HG03095 (cell line): ENCODE results near the gene COLEC12.

Source experiments
- ATAC-seq: cut with Tn5 transposase; IDR thresholded peaks from one replicate; pipeline ENCODE4 v1.9.1; 2021; ENCODE audit warnings: moderate library complexity; ENCODE audit not compliant: unreplicated experiment

Gene COLEC12

GRCh38 chr18:392928-393573 is 107.5 kb downstream of the COLEC12 start:
- no peak for ATAC-seq

GRCh38 chr18:390741-391478 is 109.6 kb downstream of the COLEC12 start:
- no peak for ATAC-seq

GRCh38 chr18:389658-390357 is 110.7 kb downstream of the COLEC12 start:
- no peak for ATAC-seq

GRCh38 chr18:388200-388599 is 112.3 kb downstream of the COLEC12 start:
- no peak for ATAC-seq

GRCh38 chr18:386994-387393 is 113.5 kb downstream of the COLEC12 start:
- ATAC-seq = no peak

- no peak for ATAC-seq
These were observed 115.6 kb downstream of the COLEC12 start for GRCh38 chr18:384897-385296.

GRCh38 chr18:383135-383534 is 117.4 kb downstream of the COLEC12 start:
- no peak for ATAC-seq

- no peak for ATAC-seq
These were observed 118.0 kb downstream of the COLEC12 start for GRCh38 chr18:382423-382984.

GRCh38 chr18:379681-380330 is 120.7 kb downstream of the COLEC12 start:
- ATAC-seq = no peak

GRCh38 chr18:378079-378478 is 122.4 kb downstream of the COLEC12 start:
- ATAC-seq = no peak

- no peak for ATAC-seq
These were observed 123.4 kb downstream of the COLEC12 start for GRCh38 chr18:377088-377487.

GRCh38 chr18:376311-376710 is 124.2 kb downstream of the COLEC12 start:
- ATAC-seq = no peak

- ATAC-seq = no peak
These were observed 125.8 kb downstream of the COLEC12 start for GRCh38 chr18:374721-375168.

GRCh38 chr18:373780-374179 is 126.7 kb downstream of the COLEC12 start:
- ATAC-seq = no peak

GRCh38 chr18:371609-371982 is 128.9 kb downstream of the COLEC12 start:
- no peak for ATAC-seq

- ATAC-seq = no peak
These were observed 129.5 kb downstream of the COLEC12 start for GRCh38 chr18:370751-371608.

GRCh38 chr18:369224-370015 is 131.1 kb downstream of the COLEC12 start:
- ATAC-seq = no peak

GRCh38 chr18:366466-367061 is 133.9 kb downstream of the COLEC12 start:
- no peak for ATAC-seq

GRCh38 chr18:365651-366050 is 134.8 kb downstream of the COLEC12 start:
- no peak for ATAC-seq
